HG03354 (cell line): ENCODE measurements around the gene TMEM218.

ENCODE experiments used
- ATAC-seq: cut with Tn5 transposase; IDR thresholded peaks from one replicate; pipeline ENCODE4 v1.9.1; 2021; ENCODE audit warnings: mild to moderate bottlenecking; ENCODE audit not compliant: unreplicated experiment, poor library complexity, severe bottlenecking

The TMEM218 gene

GRCh38 chr11:125111343-125112207 lies at the start of gene TMEM218:
Gene TMEM218, minus strand, starts transcription at chr11:125111626. Its CDS starts 9,385 bp downstream, at chr11:125102241.
- peak; percentile 96 for ATAC-seq

DNA sequence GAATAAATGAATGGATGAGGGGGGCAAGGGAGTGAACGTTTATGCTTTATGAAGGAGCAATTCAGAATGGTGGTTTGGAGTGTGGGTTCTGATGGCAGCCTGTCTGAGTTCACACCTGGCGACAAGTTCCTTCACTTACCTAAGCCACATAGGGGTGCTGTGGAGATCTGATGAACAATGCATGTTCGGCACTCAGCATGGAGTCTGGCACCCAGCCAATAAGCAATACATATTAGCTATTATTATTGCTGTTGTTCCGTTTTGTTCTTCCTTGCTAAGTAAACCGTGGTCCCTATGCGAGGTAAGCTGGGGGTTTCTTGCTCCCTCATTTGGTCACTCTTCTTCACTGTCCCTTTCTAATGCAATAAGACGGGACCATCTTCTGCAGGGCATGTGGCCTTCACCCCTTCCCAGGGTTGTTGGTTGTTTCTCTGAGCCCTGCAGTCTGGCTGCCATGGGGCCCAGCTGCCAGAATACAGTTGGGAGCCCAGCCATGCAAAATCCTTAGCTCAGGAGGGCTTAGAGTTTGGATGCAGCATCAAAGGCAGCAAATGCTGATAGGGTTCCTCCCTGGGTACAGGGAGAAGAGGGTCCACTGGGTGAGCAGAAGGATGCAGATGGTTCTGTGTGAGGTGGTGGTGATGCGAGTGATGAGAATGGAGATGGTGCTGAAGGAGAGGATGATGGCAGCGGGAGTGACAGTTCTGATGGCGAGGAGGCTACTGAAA lies 46.7 kb upstream of the TMEM218 start:
- no peak for ATAC-seq

DNA sequence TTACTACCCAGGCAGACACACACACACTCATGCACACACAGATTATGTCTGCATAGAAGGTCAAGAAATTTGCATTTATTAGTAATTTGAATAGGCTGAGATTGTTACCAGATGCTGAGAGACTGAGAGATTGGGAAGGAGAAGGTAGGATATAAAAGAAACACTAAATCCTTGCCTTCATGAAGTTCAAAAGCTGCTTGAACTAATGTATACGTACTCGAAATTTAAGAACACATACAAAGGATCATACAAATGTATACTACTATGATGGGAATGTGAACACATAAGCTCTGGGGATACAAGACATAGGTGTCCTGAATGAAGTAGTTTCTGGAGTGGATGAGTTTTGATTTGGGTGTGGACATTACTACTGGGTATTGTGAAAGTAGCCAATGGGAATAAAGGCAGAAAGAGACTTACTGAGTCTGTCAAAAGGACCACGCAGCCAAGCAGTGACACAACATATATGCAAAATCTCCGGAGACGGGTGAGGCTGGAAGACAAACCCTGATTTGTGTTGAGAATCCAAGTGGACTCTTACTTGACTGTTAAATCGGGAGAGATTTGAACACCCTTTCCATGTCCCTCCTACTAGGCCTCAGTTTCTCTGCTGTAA lies 45.8 kb upstream of the TMEM218 start:
- ATAC-seq, result no peak

- ATAC-seq, result no peak
Observed at GRCh38 chr11:125156346-125157117, 45.1 kb upstream of the TMEM218 start.

- no peak for ATAC-seq
Observed at GRCh38 chr11:125155767-125156166, 44.3 kb upstream of the TMEM218 start.

GRCh38 chr11:125155100-125155444 lies 43.6 kb upstream of the TMEM218 start:
- ATAC-seq, result no peak

DNA sequence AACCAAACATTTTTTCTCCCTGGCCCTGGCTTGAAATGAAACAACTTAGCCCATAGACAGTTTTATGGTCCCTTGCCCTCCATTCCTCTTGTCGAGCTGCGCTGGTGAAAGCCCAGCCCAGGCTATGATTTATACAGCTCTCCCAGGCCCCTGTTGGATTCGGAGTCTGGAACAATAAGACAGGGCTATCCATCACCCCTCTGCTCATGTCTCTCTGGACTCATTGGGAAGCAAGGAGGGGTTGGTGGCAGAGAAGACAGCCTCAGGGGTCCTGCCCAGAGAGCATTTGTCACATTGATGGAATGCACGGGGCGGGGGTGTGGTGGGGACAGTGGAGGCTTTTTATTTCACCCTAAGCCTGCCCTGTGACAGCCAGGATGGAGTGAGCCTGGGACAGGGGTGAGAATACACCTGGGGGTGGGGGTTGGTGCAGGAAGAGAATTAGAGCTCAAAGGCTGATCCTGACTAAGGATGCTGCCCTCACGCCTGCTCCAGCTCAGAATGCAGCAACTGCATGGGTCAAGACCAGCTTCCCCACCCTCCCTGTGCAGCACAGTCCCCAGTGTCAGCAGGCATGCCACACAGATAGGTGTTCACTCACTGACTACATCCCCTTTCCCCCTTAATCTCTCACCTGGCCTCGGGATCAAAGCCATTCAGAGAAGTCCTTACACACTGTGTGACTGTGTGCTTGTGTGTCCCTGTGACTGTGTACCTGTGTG lies 43.1 kb upstream of the TMEM218 start:
- no peak for ATAC-seq

- no peak for ATAC-seq
Observed at GRCh38 chr11:125153837-125154236, 42.4 kb upstream of the TMEM218 start.

DNA sequence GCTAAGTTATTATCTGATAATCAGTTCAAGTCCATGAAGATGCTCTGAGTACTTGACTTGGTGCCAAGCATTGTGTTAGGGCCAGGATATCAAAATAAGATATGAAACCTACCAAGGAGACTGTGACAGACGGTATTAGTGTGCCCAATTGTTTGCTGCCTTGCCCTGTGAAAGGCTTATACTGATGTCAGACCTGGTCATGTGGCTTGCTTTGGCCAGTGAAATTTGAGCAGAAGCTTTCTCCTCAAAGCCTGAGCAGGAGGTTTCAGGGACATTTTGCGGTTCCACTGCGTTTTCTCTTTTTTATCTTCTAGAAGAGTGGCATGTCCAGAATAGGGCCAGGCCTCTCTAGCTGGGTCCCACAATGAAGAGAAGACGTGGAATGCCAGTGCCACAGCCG lies 37.3 kb upstream of the TMEM218 start:
- ATAC-seq, result no peak

GRCh38 chr11:125148011-125148410 lies 36.6 kb upstream of the TMEM218 start:
- no peak for ATAC-seq

DNA sequence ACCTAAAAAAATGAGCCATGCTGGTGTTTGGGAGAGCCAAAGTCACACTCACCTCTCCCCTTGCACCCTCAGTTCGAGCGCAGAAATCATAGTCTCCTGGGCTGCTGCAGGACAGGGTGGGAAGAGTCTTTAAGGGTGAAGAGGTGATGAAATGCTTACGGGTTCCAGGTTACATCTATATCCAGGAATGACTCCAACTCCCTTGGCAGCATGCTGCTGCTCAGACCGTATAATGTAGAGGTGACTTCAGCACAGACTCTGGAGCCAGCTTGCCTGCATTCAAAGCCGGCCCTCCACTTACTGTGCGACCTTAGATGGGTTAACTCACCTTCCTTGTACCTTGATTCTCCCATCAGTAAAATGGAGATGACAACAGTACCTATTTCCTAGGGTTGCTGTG lies 35.9 kb upstream of the TMEM218 start:
- ATAC-seq, result no peak

DNA sequence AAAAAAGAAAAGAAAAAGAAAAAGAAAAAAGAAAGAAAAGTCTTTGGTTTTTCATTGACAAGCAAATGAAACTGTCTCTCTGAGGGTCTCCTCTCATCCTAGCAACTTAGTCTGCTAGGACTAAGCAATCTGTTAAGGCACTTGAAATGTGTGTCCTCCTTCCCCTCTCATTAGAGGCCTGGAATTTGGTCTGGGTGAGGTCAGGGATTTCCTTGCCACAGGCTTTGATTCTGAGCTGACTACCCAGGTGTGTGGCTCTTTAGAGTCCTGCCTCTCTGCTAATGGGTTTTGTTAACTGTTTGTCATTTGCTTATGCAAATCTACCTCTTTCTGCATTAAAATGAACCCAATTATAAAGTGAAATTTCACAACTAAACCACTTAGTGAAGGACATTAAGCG lies 34.8 kb upstream of the TMEM218 start:
- no peak for ATAC-seq

- ATAC-seq, result peak; percentile 91
Observed at GRCh38 chr11:125141686-125142535, 30.5 kb upstream of the TMEM218 start.

GRCh38 chr11:125141178-125141577 lies 29.8 kb upstream of the TMEM218 start:
- ATAC-seq, result no peak

GRCh38 chr11:125140233-125140632 lies 28.8 kb upstream of the TMEM218 start:
- no peak for ATAC-seq

- no peak for ATAC-seq
Observed at GRCh38 chr11:125139778-125140177, 28.4 kb upstream of the TMEM218 start.

- ATAC-seq, result no peak
Observed at GRCh38 chr11:125138966-125139365, 27.5 kb upstream of the TMEM218 start.

DNA sequence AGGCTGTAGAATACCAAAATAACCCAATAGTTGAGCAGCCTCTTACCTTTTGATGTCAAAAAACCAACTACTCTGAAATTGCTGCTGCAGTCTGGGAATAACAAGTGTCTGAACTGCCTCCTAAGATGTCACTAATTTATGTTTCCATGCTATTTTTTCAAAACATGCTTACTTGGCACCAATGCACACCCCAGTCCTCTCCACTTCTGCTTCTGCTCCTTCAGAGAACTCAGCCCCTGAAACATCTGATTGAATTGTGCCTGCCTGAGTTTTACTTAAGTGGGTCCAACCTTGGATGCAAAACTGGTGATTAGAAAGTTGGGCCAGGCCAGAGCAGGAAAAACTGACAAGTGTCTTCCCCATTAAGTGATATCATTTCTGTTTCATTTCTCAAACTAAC lies 24.6 kb upstream of the TMEM218 start:
- no peak for ATAC-seq

GRCh38 chr11:125132596-125132995 lies 21.2 kb upstream of the TMEM218 start:
- no peak for ATAC-seq
